HuH-7 (cell line): ENCODE measurements around the gene OR5H14.

Source experiments
- DNase-seq: peaks from one replicate; pipeline ENCODE4 v3.0.0; 2011; ENCODE audit warnings: low spot score

Gene OR5H14

GRCh38 chr3:98199020-98199419 is 51.7 kb downstream of the OR5H14 start:
- no peak for DNase-seq
